NOMO-1 (cell line): ENCODE results near the gene C19orf85.
"Not testable (repeated sequence)": the region's sequence is repeated elsewhere in the genome, so short reads cannot be mapped to it uniquely, and the experiment has no call there.

Experiments used
- DNase-seq, 2 experiments: peaks; one replicate each; lab custom pipeline; 2025; ENCODE audit not compliant: unreplicated experiment in 2 of 2; lab: John Stamatoyannopoulos, UW

The C19orf85 gene

GRCh38 chr19:55442372-55442961 is 22.1 kb downstream of the C19orf85 start:
- DNase-seq, result no peak

- DNase-seq, result no peak
Measured at GRCh38 chr19:55441692-55442321, 22.7 kb downstream of the C19orf85 start.

- DNase-seq, result peak; percentile 76 to 89
Measured at GRCh38 chr19:55441319-55441691, 23.2 kb downstream of the C19orf85 start.

- peak; percentile 48 to 52 for DNase-seq
Measured at GRCh38 chr19:55440411-55441105, 24.0 kb downstream of the C19orf85 start.

GRCh38 chr19:55439052-55439451 is 25.5 kb downstream of the C19orf85 start:
- no peak for DNase-seq

GRCh38 chr19:55437410-55437809 is 27.1 kb downstream of the C19orf85 start:
- DNase-seq, result peak in 1 of 2 experiments; percentile 34

- DNase-seq, result no peak
Measured at GRCh38 chr19:55436847-55437246, 27.7 kb downstream of the C19orf85 start.

GRCh38 chr19:55435020-55435419 is 29.5 kb downstream of the C19orf85 start:
- DNase-seq, result no peak

GRCh38 chr19:55434356-55434919 is 30.1 kb downstream of the C19orf85 start:
- DNase-seq, result no peak

- no peak for DNase-seq
Measured at GRCh38 chr19:55433292-55433691, 31.3 kb downstream of the C19orf85 start.

- DNase-seq, result no peak
Measured at GRCh38 chr19:55432241-55432959, 32.2 kb downstream of the C19orf85 start.

GRCh38 chr19:55431183-55431582 is 33.4 kb downstream of the C19orf85 start:
- DNase-seq, result no peak

- DNase-seq, result no peak
Measured at GRCh38 chr19:55426042-55426441, 38.5 kb downstream of the C19orf85 start.

GRCh38 chr19:55424518-55424917 is 40.0 kb downstream of the C19orf85 start:
- DNase-seq, result no peak

- no peak for DNase-seq
Measured at GRCh38 chr19:55423225-55424005, 41.1 kb downstream of the C19orf85 start.

GRCh38 chr19:55421281-55421680 is 43.3 kb downstream of the C19orf85 start:
- not testable (repeated sequence) for DNase-seq

GRCh38 chr19:55419624-55420236 is 44.8 kb downstream of the C19orf85 start:
- no peak for DNase-seq

- DNase-seq, result no peak
Measured at GRCh38 chr19:55419103-55419502, 45.4 kb downstream of the C19orf85 start.

GRCh38 chr19:55418185-55418584 is 46.4 kb downstream of the C19orf85 start:
- peak; percentile 53 to 65 for DNase-seq
